HG03432 (cell line): ENCODE measurements around the gene GRIK3.

Experiments used
- ATAC-seq: cut with Tn5 transposase; IDR thresholded peaks from one replicate; pipeline ENCODE4 v1.9.1; 2021; ENCODE audit warnings: mild to moderate bottlenecking, moderate library complexity; ENCODE audit not compliant: unreplicated experiment

Gene GRIK3

GRCh38 chr1:37017720-37018119 lies 16.6 kb downstream of the GRIK3 start:
- ATAC-seq, result no peak

GRCh38 chr1:37016121-37016520 lies 18.2 kb downstream of the GRIK3 start:
- ATAC-seq, result no peak

DNA sequence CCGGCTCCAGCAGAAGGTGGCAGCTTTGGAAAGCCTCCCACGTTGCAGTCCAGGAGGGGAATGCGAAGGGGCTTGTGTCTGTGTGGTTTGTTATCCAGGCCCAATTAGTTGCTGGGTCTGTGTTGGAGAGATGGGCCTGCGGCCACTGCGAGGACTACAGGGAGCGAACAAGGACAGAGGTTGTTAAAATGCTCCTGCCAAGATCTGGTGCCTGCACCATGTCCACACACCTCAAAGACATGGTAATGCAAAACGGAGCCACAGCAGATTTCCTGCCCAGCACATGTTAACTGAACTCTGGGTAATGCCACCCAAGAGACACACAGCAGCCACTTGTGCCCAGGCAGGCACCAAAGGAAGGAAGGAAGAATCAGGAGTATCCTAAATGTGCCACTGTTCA lies 18.6 kb downstream of the GRIK3 start:
- ATAC-seq, result no peak

DNA sequence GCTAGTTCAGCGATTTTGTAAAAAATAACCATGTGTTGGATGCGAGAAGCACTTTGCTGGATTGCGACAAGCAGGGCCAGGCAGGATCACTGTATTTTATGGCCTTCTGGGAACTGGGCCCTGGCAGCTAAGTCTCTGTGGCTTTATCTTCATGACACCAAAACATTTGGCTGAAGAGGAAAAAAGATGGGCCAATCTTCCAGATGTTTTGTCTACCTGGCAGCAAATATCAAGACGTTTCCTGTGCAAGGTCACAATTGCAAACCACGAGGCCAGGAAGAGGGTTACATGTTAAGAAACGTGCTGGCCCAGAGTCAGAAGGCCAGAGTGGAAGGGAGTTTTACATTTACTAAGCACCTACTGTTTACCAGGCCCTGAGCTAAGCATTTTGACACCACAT lies 22.1 kb downstream of the GRIK3 start:
- no peak for ATAC-seq

DNA sequence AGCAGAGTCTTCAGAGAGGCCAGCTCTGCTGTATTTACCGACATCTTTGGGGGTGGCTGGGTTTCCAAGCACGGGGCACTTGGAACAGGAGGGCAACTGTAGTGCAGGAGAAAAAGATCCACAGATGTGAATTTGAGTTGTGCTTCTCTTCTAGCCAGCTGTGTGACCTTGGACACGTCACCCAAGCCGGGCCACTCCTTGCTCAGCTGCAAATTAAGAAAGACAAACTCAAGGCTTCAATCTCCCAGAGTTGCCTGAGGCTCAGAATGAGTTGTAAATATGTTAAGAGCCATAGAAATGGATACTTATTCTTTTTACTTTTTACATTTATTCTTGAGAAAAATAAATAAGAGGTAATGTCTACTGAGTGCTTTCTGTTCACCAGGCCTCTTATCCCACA lies 24.3 kb downstream of the GRIK3 start:
- no peak for ATAC-seq

- no peak for ATAC-seq
Observed at GRCh38 chr1:37009521-37009920, 24.8 kb downstream of the GRIK3 start.

DNA sequence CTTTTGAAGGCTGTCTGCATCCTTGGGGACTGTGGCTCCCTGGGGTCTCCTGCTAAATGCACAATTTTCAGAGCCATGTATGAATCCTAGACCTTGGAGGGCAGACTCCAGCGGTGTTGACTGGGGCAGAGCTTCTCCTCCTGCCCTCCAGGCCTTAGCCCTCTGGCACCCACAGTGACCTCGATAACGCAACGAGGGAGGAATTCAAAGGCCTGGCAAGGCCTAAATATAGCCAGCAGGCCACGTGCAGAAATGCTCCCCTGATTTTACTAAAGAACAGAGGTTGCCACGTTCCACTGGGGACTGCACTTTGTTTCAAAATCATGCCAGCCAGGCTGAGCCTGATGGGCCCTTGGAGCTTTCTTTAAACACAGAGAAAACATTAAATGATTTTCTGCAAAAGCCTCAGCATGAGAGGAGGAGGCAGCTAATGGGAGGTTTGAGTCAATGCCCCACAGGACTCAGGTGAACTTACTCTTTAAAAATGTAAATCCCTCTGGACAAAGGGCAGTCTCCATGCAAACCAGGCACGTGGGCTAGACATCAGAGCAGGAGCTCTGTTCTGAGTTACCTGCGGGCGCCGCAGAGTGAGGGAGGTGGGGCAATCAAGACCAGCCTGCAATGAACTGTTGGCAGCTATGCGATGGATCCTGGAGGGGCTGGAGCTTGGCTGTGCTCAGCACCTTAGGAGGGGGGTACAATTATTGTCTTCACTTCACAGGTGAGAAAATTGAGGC lies 28.0 kb downstream of the GRIK3 start:
- ATAC-seq, result no peak

GRCh38 chr1:37002898-37003297 lies 31.4 kb downstream of the GRIK3 start:
- no peak for ATAC-seq

- ATAC-seq, result no peak
Observed at GRCh38 chr1:37001703-37002102, 32.6 kb downstream of the GRIK3 start.

- no peak for ATAC-seq
Observed at GRCh38 chr1:36996106-36996505, 38.2 kb downstream of the GRIK3 start.

DNA sequence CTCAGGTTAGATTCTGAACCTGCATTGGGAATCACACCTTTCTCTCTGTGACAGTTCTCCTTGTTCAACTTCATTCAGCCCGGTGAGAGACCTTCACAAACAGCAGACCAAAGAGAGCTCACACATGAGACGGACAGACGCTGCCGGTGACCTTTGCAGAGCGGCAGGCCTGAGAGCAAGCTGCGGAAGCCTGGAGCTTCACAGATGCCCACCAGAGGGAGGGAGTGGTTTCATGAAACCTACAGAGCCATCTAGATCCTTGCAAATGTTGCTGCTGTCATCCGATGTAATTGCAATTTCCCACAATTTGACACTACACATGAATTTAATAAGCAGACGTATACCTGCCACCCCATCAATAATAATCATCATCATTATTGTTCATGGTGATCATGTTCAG lies 39.4 kb downstream of the GRIK3 start:
- ATAC-seq, result no peak

DNA sequence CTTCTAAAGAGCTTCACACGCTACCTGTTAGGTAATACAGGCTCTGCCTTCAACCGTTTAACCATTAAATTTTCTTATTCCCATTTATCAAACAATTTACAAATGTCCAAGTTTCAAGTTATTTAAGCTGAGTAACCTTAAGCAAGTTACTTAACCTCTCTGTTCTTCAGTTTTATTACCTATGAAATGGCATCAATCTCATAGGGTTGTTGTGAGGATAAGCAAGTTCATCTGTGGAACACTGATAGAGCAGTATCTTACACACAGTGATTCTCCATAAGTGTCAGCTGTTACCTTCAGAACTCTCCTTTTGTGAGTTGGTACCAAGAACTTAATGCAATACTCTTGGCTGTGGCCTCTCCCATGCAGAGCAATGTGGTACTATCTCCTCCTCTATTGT lies 40.0 kb downstream of the GRIK3 start:
- ATAC-seq, result no peak

DNA sequence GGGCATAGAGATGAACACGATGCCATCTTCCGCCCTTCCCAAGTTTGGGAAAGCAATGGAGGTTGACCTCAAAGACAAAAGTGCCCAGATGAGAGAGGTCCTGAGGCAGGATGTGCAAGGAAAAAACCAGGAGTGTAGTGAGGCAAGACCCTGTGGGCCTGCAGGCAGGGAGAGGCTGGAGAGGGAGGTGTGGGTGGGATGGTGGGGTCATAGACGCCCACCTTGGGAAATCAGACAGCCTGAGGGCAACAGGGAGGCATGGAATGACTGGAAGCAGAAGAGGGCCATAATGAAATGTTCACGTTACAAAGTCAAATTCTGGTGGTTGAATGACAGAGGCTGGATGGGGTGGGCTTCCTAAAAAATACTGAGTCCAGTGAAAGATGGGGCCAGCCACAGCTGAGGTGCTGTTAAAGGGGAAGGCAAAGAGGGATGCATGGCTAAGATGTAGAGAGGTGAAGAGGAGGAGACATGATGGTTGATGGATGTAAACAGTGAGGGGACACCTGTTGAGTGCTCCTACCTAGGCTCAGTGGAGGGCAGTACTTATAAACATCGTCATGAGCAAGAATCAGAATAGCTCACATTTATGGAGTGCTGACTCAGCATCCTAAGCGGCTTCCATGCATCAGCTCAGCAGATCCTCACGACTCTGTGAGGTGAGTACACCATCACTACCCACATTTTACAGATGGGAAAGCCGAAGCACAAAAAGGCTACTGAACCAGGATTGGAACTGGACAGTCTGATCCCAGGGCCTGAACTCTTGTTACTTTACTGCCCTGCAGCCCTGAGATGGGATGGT lies 42.0 kb downstream of the GRIK3 start:
- ATAC-seq, result no peak

GRCh38 chr1:36991551-36991950 lies 42.8 kb downstream of the GRIK3 start:
- no peak for ATAC-seq

DNA sequence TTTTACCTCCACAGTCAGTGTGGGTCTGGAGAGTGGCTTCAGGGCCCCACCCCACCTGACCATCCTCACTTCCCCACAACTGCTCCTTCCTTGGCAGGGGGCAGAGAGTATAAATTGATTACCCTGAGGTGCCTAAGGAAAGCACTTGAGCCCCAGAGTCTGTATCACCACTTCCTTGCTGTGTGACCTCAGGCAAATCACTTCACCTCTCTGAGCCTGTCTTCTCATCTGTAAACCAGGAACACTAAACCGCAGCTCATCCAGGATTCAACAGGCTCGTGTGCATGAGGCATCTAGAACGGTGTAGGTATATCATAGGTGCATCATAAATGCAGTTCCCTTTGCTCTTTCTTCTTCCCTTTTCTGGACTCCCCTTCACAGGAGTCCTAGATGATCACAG lies 43.4 kb downstream of the GRIK3 start:
- no peak for ATAC-seq

DNA sequence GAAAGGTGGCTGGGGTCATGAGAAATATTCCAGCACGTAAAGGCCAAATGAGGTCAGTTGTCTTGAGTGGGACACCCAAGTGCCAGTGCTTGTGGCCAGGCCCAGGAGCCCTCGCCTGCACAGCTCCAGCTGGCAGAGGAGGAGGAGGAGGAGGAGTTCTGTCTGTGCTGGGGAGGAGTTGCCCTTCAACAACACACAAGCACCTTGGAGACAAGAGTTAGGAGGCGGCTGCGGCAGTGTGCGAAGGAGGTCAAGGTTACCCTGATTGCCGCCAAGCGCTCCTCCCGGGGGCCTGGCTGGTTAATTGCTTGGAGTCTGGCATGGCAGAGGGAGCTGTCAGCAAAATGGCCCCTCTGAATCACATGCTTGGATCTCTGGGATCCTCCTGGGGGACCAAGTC lies 45.1 kb downstream of the GRIK3 start:
- no peak for ATAC-seq

GRCh38 chr1:36988741-36989193 lies 45.5 kb downstream of the GRIK3 start:
- ATAC-seq, result no peak

- ATAC-seq, result no peak
Observed at GRCh38 chr1:36988321-36988720, 46.0 kb downstream of the GRIK3 start.

GRCh38 chr1:36987276-36987675 lies 47.0 kb downstream of the GRIK3 start:
- no peak for ATAC-seq

DNA sequence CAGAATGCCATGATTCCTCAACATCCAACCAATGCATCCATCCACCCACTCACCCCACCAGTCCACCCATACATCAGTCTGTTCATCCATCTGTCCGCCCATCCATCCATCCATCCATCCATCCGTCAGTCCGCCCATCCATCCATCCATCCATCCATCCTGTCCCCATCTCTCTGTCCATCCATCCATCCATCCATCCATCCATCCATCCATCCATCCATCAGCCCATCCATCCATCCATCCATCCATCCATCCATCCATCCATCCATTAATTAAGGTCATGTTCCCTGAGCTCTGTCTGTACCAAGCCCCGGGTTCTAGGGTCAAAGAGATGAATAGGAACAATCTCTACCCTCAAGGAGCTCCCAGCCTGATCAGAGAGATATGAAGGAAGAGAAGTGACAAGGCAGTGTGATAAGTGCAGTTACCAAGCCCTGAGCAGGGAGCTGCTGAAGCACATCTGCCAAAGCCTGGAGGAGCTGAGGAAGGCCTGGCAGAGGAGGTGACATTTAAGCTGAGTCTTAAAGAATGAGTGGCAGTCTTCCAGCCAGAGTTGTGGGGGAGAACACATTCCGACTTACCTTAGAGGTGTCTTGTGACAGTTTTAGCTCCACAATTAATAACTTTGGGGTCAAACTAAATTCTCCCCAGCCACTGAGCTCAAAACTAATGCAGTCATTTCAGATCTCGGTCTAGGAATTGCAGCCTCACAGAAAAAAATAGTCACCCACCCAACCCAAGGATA lies 47.9 kb downstream of the GRIK3 start:
- no peak for ATAC-seq

- ATAC-seq, result no peak
Observed at GRCh38 chr1:36984675-36985074, 49.6 kb downstream of the GRIK3 start.

GRCh38 chr1:36984026-36984425 lies 50.3 kb downstream of the GRIK3 start:
- no peak for ATAC-seq
